Activated naive CD8-positive, alpha-beta T cell (primary cell): ENCODE data around the gene STIM2.

Experiments used
- H3K27ac Mint-ChIP-seq: one replicate; pipeline ENCODE4 v1.8.0; 2021; ENCODE audit warnings: mixed read lengths
- H3K27me3 Mint-ChIP-seq: one replicate; pipeline ENCODE4 v1.8.0; 2021; ENCODE audit warnings: mixed read lengths
- H3K36me3 Mint-ChIP-seq: one replicate; pipeline ENCODE4 v1.8.0; 2021; ENCODE audit warnings: mixed read lengths
- H3K4me1 Mint-ChIP-seq: one replicate; pipeline ENCODE4 v1.8.0; 2021; ENCODE audit warnings: low read depth, mixed read lengths
- H3K4me3 Mint-ChIP-seq: one replicate; pipeline ENCODE4 v1.8.0; 2021; ENCODE audit warnings: mild to moderate bottlenecking, mixed read lengths
- H3K9me3 Mint-ChIP-seq: one replicate; pipeline ENCODE4 v1.8.0; 2021; ENCODE audit warnings: low read depth, mixed read lengths

Gene STIM2

GRCh38 chr4:26857278-26858034 is 3.2 kb upstream of the STIM2 start:
- peaks cover 36% of the 10 kb centered on the region for H3K4me1 Mint-ChIP-seq
- peak overlapping the region; percentile 96 for H3K4me3 Mint-ChIP-seq
- H3K27ac Mint-ChIP-seq, result peak overlapping the region; percentile 96
- no peaks in the 10 kb centered on the region for H3K27me3 Mint-ChIP-seq
- H3K9me3 Mint-ChIP-seq, result no peaks in the 10 kb centered on the region
- H3K36me3 Mint-ChIP-seq, result peaks cover 3% of the 10 kb centered on the region

- Mint-ChIP-seq H3K4me3 (peak overlapping the region; percentile 96), H3K4me1 (peaks cover 40% of the 10 kb centered on the region), H3K27ac (peak overlapping the region; percentile 96), H3K27me3 (no peaks in the 10 kb centered on the region), H3K36me3 (no peaks in the 10 kb centered on the region), H3K9me3 (no peaks in the 10 kb centered on the region)
Measured at GRCh38 chr4:26858035-26858918, 2.4 kb upstream of the STIM2 start.

GRCh38 chr4:26858947-26859401 is 1.7 kb upstream of the STIM2 start:
- H3K9me3 Mint-ChIP-seq, result no peaks in the 10 kb centered on the region
- H3K27ac Mint-ChIP-seq, result peak overlapping the region; percentile 96
- no peaks in the 10 kb centered on the region for H3K36me3 Mint-ChIP-seq
- H3K27me3 Mint-ChIP-seq, result no peaks in the 10 kb centered on the region
- peaks cover 47% of the 10 kb centered on the region for H3K4me1 Mint-ChIP-seq
- peak overlapping the region; percentile 96 for H3K4me3 Mint-ChIP-seq

GRCh38 chr4:26859762-26860156 is 882 bp upstream of the STIM2 start:
- Mint-ChIP-seq H3K27me3 (no peaks in the 10 kb centered on the region), H3K4me3 (peak overlapping the region; percentile 96), H3K36me3 (no peaks in the 10 kb centered on the region), H3K4me1 (peaks cover 54% of the 10 kb centered on the region), H3K9me3 (no peaks in the 10 kb centered on the region), H3K27ac (peak overlapping the region; percentile 96)

DNA sequence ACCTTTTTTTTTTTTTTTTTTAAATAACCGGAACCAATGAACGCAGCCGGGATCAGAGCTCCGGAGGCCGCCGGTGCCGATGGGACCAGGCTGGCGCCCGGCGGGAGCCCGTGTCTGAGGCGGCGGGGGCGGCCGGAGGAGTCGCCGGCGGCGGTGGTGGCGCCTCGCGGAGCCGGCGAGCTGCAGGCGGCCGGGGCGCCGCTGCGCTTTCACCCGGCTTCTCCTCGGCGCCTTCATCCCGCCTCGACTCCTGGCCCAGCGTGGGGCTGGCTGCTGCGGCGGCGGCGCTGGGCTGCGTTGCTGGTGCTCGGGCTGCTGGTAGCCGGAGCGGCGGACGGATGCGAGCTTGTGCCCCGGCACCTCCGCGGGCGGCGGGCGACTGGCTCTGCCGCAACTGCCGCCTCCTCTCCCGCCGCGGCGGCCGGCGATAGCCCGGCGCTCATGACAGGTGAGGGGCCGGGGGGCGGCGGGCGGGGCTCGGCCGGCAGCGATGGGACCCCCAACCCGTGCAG is 337 bp downstream of the STIM2 start:
- Mint-ChIP-seq H3K4me1 (peaks cover 65% of the 10 kb centered on the region), H3K9me3 (no peaks in the 10 kb centered on the region), H3K36me3 (no peaks in the 10 kb centered on the region), H3K4me3 (peak overlapping the region; percentile 96), H3K27ac (peak overlapping the region; percentile 96), H3K27me3 (no peaks in the 10 kb centered on the region)

DNA sequence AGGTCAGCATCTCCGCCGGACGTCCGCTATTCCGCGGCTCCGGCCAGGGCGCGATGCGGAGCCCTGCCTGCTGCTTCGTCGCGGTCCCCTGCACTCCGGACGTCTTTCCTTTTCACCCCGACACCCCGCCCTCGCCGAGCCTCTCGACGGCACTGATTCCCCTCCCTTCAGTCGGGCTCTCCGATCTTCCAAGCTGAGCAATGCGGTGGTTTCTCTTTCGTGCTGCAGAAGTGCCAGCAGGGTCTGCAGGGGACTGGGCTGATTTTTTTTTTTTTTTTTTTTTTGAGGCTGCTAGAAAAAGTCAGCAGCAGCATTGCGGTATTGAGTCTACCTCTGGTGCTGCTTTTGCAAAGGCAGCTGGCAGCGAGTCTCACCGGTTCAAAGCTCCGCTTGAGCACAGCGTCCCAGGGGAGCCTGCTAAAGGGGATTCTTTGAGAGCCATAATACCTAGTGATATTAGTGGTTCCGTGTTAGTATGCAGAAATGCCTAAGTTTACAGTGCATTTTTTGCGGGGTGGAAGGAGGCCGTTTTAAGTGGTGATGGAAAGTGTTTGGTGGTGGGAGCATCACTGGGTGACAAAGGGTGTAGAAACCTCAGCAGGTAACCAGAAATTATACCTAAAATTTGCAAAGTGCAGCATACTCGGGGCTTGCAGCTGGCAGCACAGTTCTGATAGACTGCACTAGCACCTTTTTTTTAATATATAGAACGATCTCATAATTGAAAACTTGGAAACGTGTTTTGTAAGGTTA is 969 bp downstream of the STIM2 start:
- Mint-ChIP-seq H3K27ac (peak overlapping the region; percentile 98), H3K9me3 (no peaks in the 10 kb centered on the region), H3K36me3 (no peaks in the 10 kb centered on the region), H3K27me3 (no peaks in the 10 kb centered on the region), H3K4me1 (peaks cover 72% of the 10 kb centered on the region), H3K4me3 (peak overlapping the region; percentile 91)

GRCh38 chr4:26862381-26862915 is 1.8 kb downstream of the STIM2 start:
- no peaks in the 10 kb centered on the region for H3K9me3 Mint-ChIP-seq
- no peaks in the 10 kb centered on the region for H3K27me3 Mint-ChIP-seq
- H3K36me3 Mint-ChIP-seq, result no peaks in the 10 kb centered on the region
- H3K27ac Mint-ChIP-seq, result peak overlapping the region; percentile 98
- peak overlapping the region; percentile 91 for H3K4me3 Mint-ChIP-seq
- H3K4me1 Mint-ChIP-seq, result peaks cover 70% of the 10 kb centered on the region

DNA sequence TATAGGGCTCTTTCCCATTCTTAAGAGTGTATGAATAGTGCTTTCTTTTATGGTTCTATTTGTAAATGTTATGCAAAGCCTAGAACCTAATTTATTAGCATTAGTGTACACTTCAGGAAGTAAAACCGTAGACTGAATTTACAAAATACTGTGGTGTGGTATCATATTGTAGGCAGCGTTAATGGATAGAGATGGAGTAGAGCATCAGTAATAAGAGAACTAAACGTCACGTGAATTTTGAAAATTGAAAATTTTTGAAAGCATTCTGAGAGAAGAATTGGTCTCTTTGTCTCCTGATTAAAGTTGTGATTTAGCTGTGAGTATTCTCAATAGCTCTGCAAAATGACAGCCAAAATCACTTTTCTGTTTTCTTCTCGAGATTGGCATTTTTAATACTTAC is 2.9 kb downstream of the STIM2 start:
- Mint-ChIP-seq H3K36me3 (no peaks in the 10 kb centered on the region), H3K9me3 (no peaks in the 10 kb centered on the region), H3K4me3 (peak overlapping the region; percentile 73)

DNA sequence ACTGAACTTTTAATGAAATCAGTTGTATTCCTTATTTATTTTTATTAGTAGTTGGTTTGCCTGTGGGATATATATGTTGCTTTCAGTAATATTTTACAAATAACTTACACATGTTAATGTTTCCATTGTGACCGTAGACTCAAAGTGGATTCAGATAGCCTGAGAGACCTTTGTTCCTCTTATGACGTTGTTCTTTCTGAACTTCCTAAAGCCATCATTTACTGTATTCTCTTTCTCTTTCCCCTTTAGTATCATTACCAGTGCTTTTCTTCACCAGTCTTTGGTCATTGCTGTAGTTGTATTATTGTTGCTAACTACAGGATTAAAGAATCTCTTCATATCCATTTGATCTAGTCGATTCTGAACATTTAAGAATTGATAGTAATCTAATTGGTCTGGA is 4.3 kb downstream of the STIM2 start:
- H3K36me3 Mint-ChIP-seq, result peaks cover 3% of the 10 kb centered on the region
- H3K9me3 Mint-ChIP-seq, result no peaks in the 10 kb centered on the region
- peak overlapping the region; percentile 4 for H3K27ac Mint-ChIP-seq
- peak overlapping the region; percentile 25 for H3K4me3 Mint-ChIP-seq
- no peaks in the 10 kb centered on the region for H3K27me3 Mint-ChIP-seq
- peaks cover 70% of the 10 kb centered on the region for H3K4me1 Mint-ChIP-seq

More for the DNA sequence above, 2.9 kb downstream of the STIM2 start:
- peak overlapping the region; percentile 31 for H3K27ac Mint-ChIP-seq
- H3K27me3 Mint-ChIP-seq, result no peaks in the 10 kb centered on the region
- H3K4me1 Mint-ChIP-seq, result peaks cover 74% of the 10 kb centered on the region

GRCh38 chr4:26866203-26866602 is 5.6 kb downstream of the STIM2 start:
- H3K27ac Mint-ChIP-seq, result no peak overlapping the region
- H3K4me1 Mint-ChIP-seq, result peaks cover 77% of the 10 kb centered on the region
- peaks cover 4% of the 10 kb centered on the region for H3K36me3 Mint-ChIP-seq
- peak overlapping the region; percentile 15 for H3K4me3 Mint-ChIP-seq
- H3K27me3 Mint-ChIP-seq, result no peaks in the 10 kb centered on the region
- H3K9me3 Mint-ChIP-seq, result no peaks in the 10 kb centered on the region

GRCh38 chr4:26866781-26867180 is 6.1 kb downstream of the STIM2 start:
- Mint-ChIP-seq H3K36me3 (peaks cover 4% of the 10 kb centered on the region), H3K4me3 (peak overlapping the region; percentile 22), H3K27me3 (no peaks in the 10 kb centered on the region), H3K9me3 (no peaks in the 10 kb centered on the region), H3K27ac (no peak overlapping the region), H3K4me1 (peaks cover 80% of the 10 kb centered on the region)

DNA sequence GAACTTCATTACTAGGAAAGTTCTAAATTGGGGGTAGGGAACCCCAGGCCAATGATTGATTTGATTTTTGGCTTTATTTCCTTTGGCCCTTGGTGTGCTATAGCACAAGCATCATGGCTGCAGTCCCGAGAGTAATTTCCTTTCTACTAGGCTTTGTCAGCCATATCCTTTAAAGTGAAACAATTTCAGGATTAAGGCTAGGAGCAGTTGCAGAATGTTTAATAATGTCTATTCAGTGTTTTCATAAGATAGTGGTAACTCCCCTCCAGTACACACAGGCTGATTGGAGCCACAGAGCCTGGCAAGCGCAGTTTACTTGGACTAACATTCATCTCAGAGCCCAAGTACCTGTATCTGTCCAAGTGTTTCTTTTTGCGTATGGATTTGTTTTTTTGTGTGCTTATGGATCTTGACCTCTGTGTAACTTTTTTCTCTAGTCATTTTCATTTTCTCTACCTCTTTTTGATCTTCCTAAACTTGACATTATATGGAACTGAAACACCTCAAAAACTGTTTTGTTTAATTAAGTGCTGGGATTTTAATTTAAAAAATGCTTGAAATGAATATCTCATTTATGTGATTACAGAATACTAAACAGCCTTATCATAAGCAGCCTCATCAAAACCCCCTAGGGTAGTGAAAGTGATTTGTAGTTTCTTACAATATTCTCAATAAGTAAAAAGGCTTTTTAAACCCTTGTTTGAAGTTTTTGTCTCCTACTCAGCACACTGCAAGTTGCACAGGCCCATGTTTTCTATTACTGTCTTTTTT is 7.5 kb downstream of the STIM2 start:
- no peaks in the 10 kb centered on the region for H3K27me3 Mint-ChIP-seq
- peaks cover 4% of the 10 kb centered on the region for H3K36me3 Mint-ChIP-seq
- H3K4me1 Mint-ChIP-seq, result peaks cover 83% of the 10 kb centered on the region
- no peaks in the 10 kb centered on the region for H3K9me3 Mint-ChIP-seq
- peak overlapping the region; percentile 43 for H3K27ac Mint-ChIP-seq
- H3K4me3 Mint-ChIP-seq, result peak overlapping the region; percentile 31

GRCh38 chr4:26870576-26871262 is 10.1 kb downstream of the STIM2 start:
- H3K36me3 Mint-ChIP-seq, result peaks cover 7% of the 10 kb centered on the region
- peak overlapping the region; percentile 64 for H3K27ac Mint-ChIP-seq
- H3K27me3 Mint-ChIP-seq, result no peaks in the 10 kb centered on the region
- H3K9me3 Mint-ChIP-seq, result no peaks in the 10 kb centered on the region
- peak overlapping the region; percentile 33 for H3K4me3 Mint-ChIP-seq
- peaks cover 79% of the 10 kb centered on the region for H3K4me1 Mint-ChIP-seq
